Keratinocyte (primary cell): ENCODE results near the gene RPRML. TPM values are rescaled to one million over a fixed set of nuclear protein-coding genes. Genes with fewer than 3 reads are reported as not detected.
"Not testable (repeated sequence)": the region's sequence is repeated elsewhere in the genome, so short reads cannot be mapped to it uniquely, and the experiment has no call there.

ENCODE experiments used
- DNase-seq: peaks from one replicate; pipeline ENCODE4 v3.0.0-alpha.2; 2011; ENCODE audit warnings: low read depth, missing footprints, low spot score
- FAIRE-seq: peaks from 2 replicates; lab custom pipeline; 2011; peaks lifted over from hg19 to GRCh38; lab: Jason Lieb, UNC
- H2AFZ ChIP-seq: 2 replicates; pipeline ENCODE4 v1.6.0; 2012; ENCODE audit warnings: low read length, control low read depth, inconsistent platforms; ENCODE audit not compliant: control insufficient read depth
- H3K27ac ChIP-seq: 2 replicates; pipeline ENCODE4 v1.5.1; 2011; ENCODE audit warnings: low read length; ENCODE audit not compliant: control insufficient read depth, insufficient read depth
- H3K27me3 ChIP-seq: 3 replicates; pipeline ENCODE4 v1.6.0; 2011; ENCODE audit warnings: low read length; ENCODE audit not compliant: control insufficient read depth, insufficient read depth; ENCODE audit errors: extremely low read depth
- H3K36me3 ChIP-seq, 2 experiments: 2 replicates in 1 of 2; 3 replicates in 1 of 2; pipeline ENCODE4 v1.5.1; 2011; ENCODE audit warnings: low read length in 2 of 2, mild to moderate bottlenecking in 1 of 2; ENCODE audit not compliant: control insufficient read depth in 2 of 2, insufficient read depth in 2 of 2; ENCODE audit errors: extremely low read depth in 1 of 2
- H3K4me1 ChIP-seq: 3 replicates; pipeline ENCODE4 v1.5.1; 2011; ENCODE audit warnings: low read length; ENCODE audit not compliant: control insufficient read depth, insufficient read depth; ENCODE audit errors: extremely low read depth
- H3K4me2 ChIP-seq: 3 replicates; pipeline ENCODE4 v1.6.0; 2011; ENCODE audit warnings: low read depth, low read length; ENCODE audit not compliant: control insufficient read depth, insufficient read depth; ENCODE audit errors: extremely low read depth
- H3K4me3 ChIP-seq, 3 experiments: fragments of 200-600 bp in 1 of 3; sonication (generic) in 1 of 3; 2 replicates in 2 of 3; 3 replicates in 1 of 3; pipeline ENCODE4 v1.5.1; 2011 to 2016; ENCODE audit warnings: low read length in 3 of 3, mild to moderate bottlenecking in 3 of 3, control low read depth in 2 of 3, inconsistent platforms in 1 of 3, low read depth in 1 of 3, mixed read lengths in 1 of 3, mixed run types in 1 of 3, moderate library complexity in 1 of 3; ENCODE audit not compliant: control insufficient read depth in 2 of 3, insufficient read depth in 2 of 3; ENCODE audit errors: extremely low read depth in 1 of 3
- H3K79me2 ChIP-seq: 2 replicates; pipeline ENCODE4 v1.6.0; 2012; ENCODE audit warnings: low read length; ENCODE audit not compliant: control insufficient read depth, insufficient read depth
- H3K9ac ChIP-seq: 3 replicates; pipeline ENCODE4 v1.6.0; 2011; ENCODE audit warnings: low read length; ENCODE audit not compliant: control insufficient read depth, insufficient read depth; ENCODE audit errors: extremely low read depth
- H3K9me1 ChIP-seq: 3 replicates; pipeline ENCODE4 v1.6.0; 2011; ENCODE audit warnings: low read length; ENCODE audit not compliant: control insufficient read depth, insufficient read depth; ENCODE audit errors: extremely low read depth
- H3K9me3 ChIP-seq: 2 replicates; pipeline ENCODE4 v1.5.1; 2012; ENCODE audit warnings: low read depth, low read length; ENCODE audit not compliant: control insufficient read depth
- H4K20me1 ChIP-seq: 3 replicates; pipeline ENCODE4 v1.6.0; 2011; ENCODE audit warnings: low read length; ENCODE audit not compliant: control insufficient read depth, insufficient read depth; ENCODE audit errors: extremely low read depth
- CTCF ChIP-seq, 3 experiments: IDR thresholded peaks in 1 of 3; conservative IDR thresholded peaks in 1 of 3; optimal IDR thresholded peaks in 1 of 3; 2 replicates in 2 of 3; 3 replicates in 1 of 3; pipeline versions ENCODE3 to v1.5.1; 2011; ENCODE audit warnings: low read length in 3 of 3, mild to moderate bottlenecking in 3 of 3, moderate library complexity in 2 of 3, control low read depth in 1 of 3, inconsistent platforms in 1 of 3; ENCODE audit not compliant: insufficient read depth in 2 of 3; ENCODE audit errors: extremely low read depth in 1 of 3
- EZH2 ChIP-seq: IDR thresholded peaks from one replicate; pipeline ENCODE4 v1.6.1; 2012; ENCODE audit warnings: inconsistent platforms, mild to moderate bottlenecking, low read length, moderate library complexity
- dilution Hi-C: fragments of 300-500 bp; cut with MboI; formaldehyde crosslinking; loops from one replicate; pipeline ENCODE4 v1.7.0; 2020; ENCODE audit warnings: low sequenced_read_pairs; ENCODE audit not compliant: extremely low pct_ligation_motif_present
- polyA plus RNA-seq, 5 experiments: library from polyadenylated mRNA; depleted of rRNA in 3 of 5; stranded (reverse) in 3 of 5; stranded (forward) in 1 of 5; unstranded in 1 of 5; fragments of >200 nt; gene quantifications; 1 replicate in 1 of 5; 2 replicates in 3 of 5; 3 replicates in 1 of 5; pipeline versions ENCODE4 v1.2.1 to v1.2.3, GENCODE V29; 2011 to 2012; ENCODE audit warnings: missing spikeins in 2 of 5, low read depth in 1 of 5, low replicate concordance in 1 of 5

The RPRML gene
- polyA plus RNA-seq, 1 donor (not counting 4 experiments of a cell fraction or from before 2014, with no cell fraction given) = not detected

GRCh38 chr17:46991617-46992016, 12.6 kb upstream of the RPRML start:
- no peaks in the 10 kb centered on the region for H3K9me1 ChIP-seq
- DNase-seq (no peak), FAIRE-seq (no peak)
- no peak overlapping the region for H3K27ac ChIP-seq
- dilution Hi-C loops = no loop called here
- H3K4me3 ChIP-seq = no peak overlapping the region
- H3K4me2 ChIP-seq = no peak overlapping the region
- H3K79me2 ChIP-seq = no peaks in the 10 kb centered on the region
- H3K36me3 ChIP-seq = no peaks in the 10 kb centered on the region
- no peaks in the 10 kb centered on the region for H3K27me3 ChIP-seq
- H3K9me3 ChIP-seq = no peaks in the 10 kb centered on the region
- H3K9ac ChIP-seq = no peak overlapping the region
- H4K20me1 ChIP-seq = no peaks in the 10 kb centered on the region
- no peak overlapping the region for H2AFZ ChIP-seq
- TF ChIP-seq EZH2 = no peak
- TF ChIP-seq CTCF (optimal IDR thresholded peaks at IDR 0.05 in 1 of 3, IDR thresholded peaks at IDR 0.05 in 1 of 3, conservative IDR thresholded peaks at IDR 0.05 in 1 of 3; ENCODE audit: extremely low read depth in 1 of 3, insufficient read depth in 2 of 3, low read length in 3 of 3) = no peak
- H3K4me1 ChIP-seq = peaks cover 5% of the 10 kb centered on the region

- Histone ChIP-seq H3K4me1 (no peaks in the 10 kb centered on the region), H3K27me3 (no peaks in the 10 kb centered on the region), H3K79me2 (no peaks in the 10 kb centered on the region), H3K9me3 (no peaks in the 10 kb centered on the region), H3K9ac (no peak overlapping the region), H3K4me3 (no peak overlapping the region), H2AFZ (no peak overlapping the region), H3K27ac (no peak overlapping the region), H3K9me1 (no peaks in the 10 kb centered on the region), H3K4me2 (no peak overlapping the region), H4K20me1 (no peaks in the 10 kb centered on the region), H3K36me3 (no peaks in the 10 kb centered on the region)
- DNase-seq (no peak), FAIRE-seq (no peak)
- dilution Hi-C loops = no loop called here
- no peak for TF ChIP-seq EZH2
- TF ChIP-seq CTCF (optimal IDR thresholded peaks at IDR 0.05 in 1 of 3, IDR thresholded peaks at IDR 0.05 in 1 of 3, conservative IDR thresholded peaks at IDR 0.05 in 1 of 3; ENCODE audit: extremely low read depth in 1 of 3, insufficient read depth in 2 of 3, low read length in 3 of 3) = no peak
These were observed 10.8 kb upstream of the RPRML start for GRCh38 chr17:46989637-46990431.

DNA sequence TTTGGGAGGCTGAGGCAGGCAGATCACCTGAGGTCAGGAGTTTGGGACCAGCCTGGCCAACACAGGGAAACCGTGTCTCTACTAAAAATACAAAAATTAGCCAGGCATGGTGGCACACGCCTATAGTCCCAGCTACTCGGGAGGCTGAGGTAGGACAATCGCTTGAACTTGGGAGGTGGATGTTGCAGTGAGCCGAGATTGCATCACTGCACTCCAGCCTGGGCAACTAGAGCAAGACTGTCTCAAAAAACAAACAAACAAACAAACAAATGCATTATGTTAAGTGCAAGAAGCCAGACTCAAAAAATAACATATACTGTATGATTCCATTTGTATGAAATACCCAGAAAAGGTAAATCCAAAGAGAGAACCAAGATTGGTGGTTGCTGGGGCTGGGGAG, 8.9 kb upstream of the RPRML start:
- H3K9me3 ChIP-seq, H4K20me1 ChIP-seq, H3K9ac ChIP-seq, H3K27ac ChIP-seq, H3K27me3 ChIP-seq, H3K36me3 ChIP-seq, H3K4me1 ChIP-seq, H3K9me1 ChIP-seq, H2AFZ ChIP-seq, DNase-seq, H3K4me2 ChIP-seq, H3K79me2 ChIP-seq, dilution Hi-C loops, H3K4me3 ChIP-seq, FAIRE-seq: not testable (repeated sequence)
